ENCODE measurements around the gene KRT33B. TPM values are rescaled to one million over a fixed set of nuclear protein-coding genes. Genes with fewer than 3 reads are reported as not detected.

The KRT33B gene
- total and polyA plus RNA-seq, 2 of the 13 experiments (the other 11 are each of a cell fraction or from before 2014, with no cell fraction given): not detected

DNA sequence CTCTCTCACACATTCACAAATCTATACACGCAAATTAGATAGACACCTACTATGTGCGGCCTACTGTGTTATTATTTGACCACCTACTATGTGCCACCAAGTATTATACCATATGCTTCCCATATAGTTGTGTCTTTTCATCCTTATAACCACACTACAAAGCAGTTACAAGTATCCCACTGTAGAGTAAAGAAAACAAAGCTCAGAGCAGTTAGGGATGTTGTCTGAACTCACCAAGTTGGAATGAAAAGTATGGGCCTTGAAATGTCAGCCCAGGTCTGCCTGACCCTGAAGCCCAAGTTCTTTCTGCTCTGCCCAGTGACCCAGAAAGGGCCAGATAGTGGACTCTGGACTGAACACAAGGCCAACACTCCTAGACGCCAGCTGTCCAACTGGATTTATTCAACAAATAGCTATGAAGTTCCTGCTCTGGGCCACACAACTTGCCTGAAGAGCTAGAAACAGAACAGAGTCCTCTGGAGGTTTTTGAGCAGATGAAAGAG lies 46.3 kb upstream of the KRT33B start (continued):
- TF ChIP-seq, protein P1, sequence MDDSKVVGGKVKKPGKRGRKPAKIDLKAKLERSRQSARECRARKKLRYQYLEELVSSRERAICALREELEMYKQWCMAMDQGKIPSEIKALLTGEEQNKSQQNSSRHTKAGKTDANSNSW (CRISPR knock-in tag; IDR thresholded peaks at IDR 0.05; ENCODE audit: borderline replicate concordance): no peak
- TF ChIP-seq ZFP37 (CRISPR knock-in tag; IDR thresholded peaks at IDR 0.05; ENCODE audit: borderline replicate concordance) (no peak), RARG (CRISPR knock-in tag; IDR thresholded peaks at IDR 0.05; ENCODE audit: low read depth) (no peak), RBM39 (IDR thresholded peaks at IDR 0.05; ENCODE audit: low read depth, low read length, poor library complexity, severe bottlenecking) (no peak), RARA (CRISPR knock-in tag; IDR thresholded peaks at IDR 0.05) (peak; percentile 92), CHD2 (IDR thresholded peaks at IDR 0.05; ENCODE audit: low read depth, low read length) (no peak), SNAI1 (CRISPR knock-in tag; IDR thresholded peaks at IDR 0.05; ENCODE audit: borderline replicate concordance) (no peak), ZNF652 (CRISPR knock-in tag; IDR thresholded peaks at IDR 0.05; ENCODE audit: borderline replicate concordance, low read depth) (0 out of 2 replicates have a peak, but pooled peaks have one; percentile 13), ZNF251 (CRISPR knock-in tag; IDR thresholded peaks at IDR 0.05) (no peak), ZNF253 (CRISPR knock-in tag; IDR thresholded peaks at IDR 0.05; ENCODE audit: borderline replicate concordance) (no peak), NR2C2 (CRISPR knock-in tag; IDR thresholded peaks at IDR 0.05; ENCODE audit: borderline replicate concordance) (peak; percentile 22; the same call in 1 of the 2 replicates), ZNF292 (CRISPR knock-in tag; IDR thresholded peaks at IDR 0.05; ENCODE audit: borderline replicate concordance, low read depth) (0 out of 2 replicates have a peak, but pooled peaks have one; percentile 27), ATRX (CRISPR knock-in tag; IDR thresholded peaks at IDR 0.05; ENCODE audit: borderline replicate concordance) (no peak), ZNF589 (CRISPR knock-in tag; conservative IDR thresholded peaks at IDR 0.05) (no peak), KDM1A (CRISPR knock-in tag; IDR thresholded peaks at IDR 0.05) (peak; percentile 10; the same call in 1 of the 2 replicates), TP53 (CRISPR knock-in tag; conservative IDR thresholded peaks at IDR 0.05) (no peak), NFKB2 (CRISPR knock-in tag; IDR thresholded peaks at IDR 0.05; ENCODE audit: borderline replicate concordance) (no peak), ZEB1 (IDR thresholded peaks at IDR 0.05; ENCODE audit: insufficient replicate concordance, low read depth) (no peak), ATF7-NPFF (CRISPR knock-in tag; IDR thresholded peaks at IDR 0.05; ENCODE audit: low read depth) (no peak)
- TF ChIP-seq, protein P2, sequence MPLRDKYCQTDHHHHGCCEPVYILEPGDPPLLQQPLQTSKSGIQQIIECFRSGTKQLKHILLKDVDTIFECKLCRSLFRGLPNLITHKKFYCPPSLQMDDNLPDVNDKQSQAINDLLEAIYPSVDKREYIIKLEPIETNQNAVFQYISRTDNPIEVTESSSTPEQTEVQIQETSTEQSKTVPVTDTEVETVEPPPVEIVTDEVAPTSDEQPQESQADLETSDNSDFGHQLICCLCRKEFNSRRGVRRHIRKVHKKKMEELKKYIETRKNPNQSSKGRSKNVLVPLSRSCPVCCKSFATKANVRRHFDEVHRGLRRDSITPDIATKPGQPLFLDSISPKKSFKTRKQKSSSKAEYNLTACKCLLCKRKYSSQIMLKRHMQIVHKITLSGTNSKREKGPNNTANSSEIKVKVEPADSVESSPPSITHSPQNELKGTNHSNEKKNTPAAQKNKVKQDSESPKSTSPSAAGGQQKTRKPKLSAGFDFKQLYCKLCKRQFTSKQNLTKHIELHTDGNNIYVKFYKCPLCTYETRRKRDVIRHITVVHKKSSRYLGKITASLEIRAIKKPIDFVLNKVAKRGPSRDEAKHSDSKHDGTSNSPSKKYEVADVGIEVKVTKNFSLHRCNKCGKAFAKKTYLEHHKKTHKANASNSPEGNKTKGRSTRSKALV (CRISPR knock-in tag; IDR thresholded peaks at IDR 0.05): no peak
- TF ChIP-seq, protein P3, sequence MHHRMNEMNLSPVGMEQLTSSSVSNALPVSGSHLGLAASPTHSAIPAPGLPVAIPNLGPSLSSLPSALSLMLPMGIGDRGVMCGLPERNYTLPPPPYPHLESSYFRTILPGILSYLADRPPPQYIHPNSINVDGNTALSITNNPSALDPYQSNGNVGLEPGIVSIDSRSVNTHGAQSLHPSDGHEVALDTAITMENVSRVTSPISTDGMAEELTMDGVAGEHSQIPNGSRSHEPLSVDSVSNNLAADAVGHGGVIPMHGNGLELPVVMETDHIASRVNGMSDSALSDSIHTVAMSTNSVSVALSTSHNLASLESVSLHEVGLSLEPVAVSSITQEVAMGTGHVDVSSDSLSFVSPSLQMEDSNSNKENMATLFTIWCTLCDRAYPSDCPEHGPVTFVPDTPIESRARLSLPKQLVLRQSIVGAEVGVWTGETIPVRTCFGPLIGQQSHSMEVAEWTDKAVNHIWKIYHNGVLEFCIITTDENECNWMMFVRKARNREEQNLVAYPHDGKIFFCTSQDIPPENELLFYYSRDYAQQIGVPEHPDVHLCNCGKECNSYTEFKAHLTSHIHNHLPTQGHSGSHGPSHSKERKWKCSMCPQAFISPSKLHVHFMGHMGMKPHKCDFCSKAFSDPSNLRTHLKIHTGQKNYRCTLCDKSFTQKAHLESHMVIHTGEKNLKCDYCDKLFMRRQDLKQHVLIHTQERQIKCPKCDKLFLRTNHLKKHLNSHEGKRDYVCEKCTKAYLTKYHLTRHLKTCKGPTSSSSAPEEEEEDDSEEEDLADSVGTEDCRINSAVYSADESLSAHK (CRISPR knock-in tag; IDR thresholded peaks at IDR 0.05; ENCODE audit: borderline replicate concordance): no peak
- TF ChIP-seq, protein P4, sequence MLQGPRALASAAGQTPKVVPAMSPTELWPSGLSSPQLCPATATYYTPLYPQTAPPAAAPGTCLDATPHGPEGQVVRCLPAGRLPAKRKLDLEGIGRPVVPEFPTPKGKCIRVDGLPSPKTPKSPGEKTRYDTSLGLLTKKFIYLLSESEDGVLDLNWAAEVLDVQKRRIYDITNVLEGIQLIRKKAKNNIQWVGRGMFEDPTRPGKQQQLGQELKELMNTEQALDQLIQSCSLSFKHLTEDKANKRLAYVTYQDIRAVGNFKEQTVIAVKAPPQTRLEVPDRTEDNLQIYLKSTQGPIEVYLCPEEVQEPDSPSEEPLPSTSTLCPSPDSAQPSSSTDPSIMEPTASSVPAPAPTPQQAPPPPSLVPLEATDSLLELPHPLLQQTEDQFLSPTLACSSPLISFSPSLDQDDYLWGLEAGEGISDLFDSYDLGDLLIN (CRISPR knock-in tag; IDR thresholded peaks at IDR 0.05; ENCODE audit: borderline replicate concordance): no peak
